GM06990 (cell line): ENCODE results near the gene TSC1.

Experiments
- DNase-seq: peaks from one replicate; pipeline ENCODE4 v3.0.0-alpha.2; 2011; ENCODE audit not compliant: insufficient read length; ENCODE audit errors: extremely low read depth
- H3K27me3 ChIP-seq: replicated peaks from 2 replicates; pipeline ENCODE4 v1.6.0; 2011; ENCODE audit warnings: low read length; ENCODE audit not compliant: control insufficient read depth, insufficient read depth
- H3K36me3 ChIP-seq: 2 replicates; pipeline ENCODE4 v1.5.1; 2011; ENCODE audit warnings: low read length; ENCODE audit not compliant: control insufficient read depth, insufficient read depth
- H3K4me3 ChIP-seq: replicated peaks from 2 replicates; pipeline ENCODE4 v1.5.1; 2011; ENCODE audit warnings: low read depth, mild to moderate bottlenecking, control low read depth, low read length
- CTCF ChIP-seq: IDR thresholded peaks from 2 replicates; pipeline ENCODE4 v1.5.1; 2011; ENCODE audit warnings: low read length, control low read depth, mild to moderate bottlenecking, inconsistent platforms; ENCODE audit not compliant: insufficient read depth, poor library complexity, severe bottlenecking

The TSC1 gene

GRCh38 chr9:132849185-132849706 lies 95.2 kb downstream of the TSC1 start:
- DNase-seq = no peak
- TF ChIP-seq CTCF = no peak
- no peak overlapping the region for H3K4me3 ChIP-seq
- no peaks in the 10 kb centered on the region for H3K36me3 ChIP-seq
- no peaks in the 10 kb centered on the region for H3K27me3 ChIP-seq

GRCh38 chr9:132846918-132847515 lies 97.4 kb downstream of the TSC1 start:
- no peak for TF ChIP-seq CTCF
- Histone ChIP-seq H3K36me3 (no peaks in the 10 kb centered on the region), H3K4me3 (no peak overlapping the region), H3K27me3 (no peaks in the 10 kb centered on the region)
- no peak for DNase-seq

DNA sequence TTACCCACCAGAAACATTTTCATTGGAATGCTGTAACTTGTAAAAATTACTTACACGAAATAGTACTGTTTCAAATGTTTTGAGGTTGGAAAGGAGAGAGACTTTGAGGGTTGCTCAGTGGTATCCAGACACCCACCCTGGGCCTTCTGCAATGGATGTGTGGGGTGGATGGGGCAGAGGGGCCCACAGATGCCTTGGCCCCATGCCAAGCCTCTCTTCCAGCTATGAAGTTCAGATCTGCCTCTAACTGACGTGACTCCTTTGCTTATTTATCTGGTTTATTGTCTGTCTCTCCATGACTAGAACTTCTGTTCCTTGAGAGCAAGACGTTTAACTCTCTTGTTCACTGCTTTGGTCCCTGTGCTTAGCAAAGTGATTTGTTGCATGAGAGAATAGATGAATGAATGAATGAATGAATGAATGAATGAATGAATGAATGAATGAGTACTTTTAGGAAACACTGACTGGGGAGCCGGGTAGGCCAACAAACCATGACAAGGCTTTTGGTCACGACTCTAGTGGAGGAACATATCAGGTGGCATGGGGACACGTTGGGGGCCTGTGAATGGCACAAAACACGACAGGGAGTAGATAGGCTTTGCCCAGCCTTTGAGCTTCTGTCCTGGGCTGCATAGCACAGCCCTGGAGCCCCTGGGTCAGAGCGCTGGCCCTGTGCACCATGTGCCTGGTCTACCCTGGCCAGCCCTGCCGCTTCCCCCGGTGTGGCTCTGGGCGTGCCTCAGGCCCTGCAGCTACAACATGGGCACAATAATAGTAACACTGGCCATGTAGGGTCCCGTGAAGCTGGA lies 98.1 kb downstream of the TSC1 start:
- no peak overlapping the region for H3K4me3 ChIP-seq

DNA sequence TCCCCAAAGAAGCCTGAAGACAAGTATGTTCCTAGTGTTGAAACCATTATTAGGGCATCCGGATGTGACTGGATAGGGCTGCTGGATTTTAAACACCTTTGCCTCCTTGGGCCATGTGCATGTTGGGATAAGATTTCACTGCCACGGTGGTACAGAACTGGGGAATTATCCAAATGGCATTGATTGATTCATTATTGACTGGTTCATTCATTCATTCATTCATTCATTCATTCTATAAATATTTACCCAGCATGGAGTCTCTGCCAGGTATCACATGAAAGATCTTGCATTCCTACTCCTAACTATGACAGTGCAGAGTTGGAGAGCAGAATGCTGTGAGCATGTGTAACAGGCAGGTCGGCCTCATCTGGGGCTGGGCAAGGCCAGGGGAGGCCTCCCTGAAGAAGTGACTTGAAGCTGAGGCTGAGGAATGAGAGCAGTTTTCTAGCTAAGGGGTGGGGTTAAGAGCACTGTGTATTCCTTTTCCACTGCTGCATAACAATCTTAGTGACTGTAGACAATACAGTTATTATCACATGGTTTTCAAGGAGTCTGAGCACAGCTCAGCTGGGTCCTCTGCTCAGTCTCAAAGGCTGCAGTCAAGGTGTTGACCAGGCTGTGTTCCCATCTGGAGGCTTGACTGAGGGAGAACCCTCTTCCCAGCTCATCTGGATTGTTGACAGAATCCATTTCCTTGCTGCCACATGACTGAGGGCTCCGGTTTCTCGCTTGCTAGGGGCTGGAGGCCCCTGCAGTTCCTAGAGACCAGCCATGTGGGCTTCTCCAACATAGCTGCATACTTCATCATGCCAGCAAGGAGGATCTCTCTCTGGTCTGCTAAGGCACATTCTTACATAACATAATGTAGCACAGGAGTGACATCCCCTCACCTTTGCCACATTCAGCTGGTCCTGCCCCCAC lies 102.0 kb downstream of the TSC1 start:
- DNase-seq = no peak
- no peaks in the 10 kb centered on the region; the same call in 1 of the 2 replicates for H3K27me3 ChIP-seq

More for the DNA sequence above, 98.1 kb downstream of the TSC1 start:
- Histone ChIP-seq H3K36me3 (no peaks in the 10 kb centered on the region), H3K27me3 (no peaks in the 10 kb centered on the region; the same call in 1 of the 2 replicates)
- TF ChIP-seq CTCF = no peak
- DNase-seq = no peak

More for the DNA sequence above, 102.0 kb downstream of the TSC1 start:
- TF ChIP-seq CTCF = no peak
- Histone ChIP-seq H3K36me3 (no peaks in the 10 kb centered on the region), H3K4me3 (no peak overlapping the region)
